Activated naive CD8-positive, alpha-beta T cell treated with anti-CD3 and anti-CD28 coated beads, Interleukin-2, amount 50 U/mL, for 24 hours (primary cell): ENCODE results near the gene SPOCK1.

ENCODE experiments used
- ATAC-seq: fragments of 150-1000 bp; cut with Tn5 transposase; one replicate; pipeline ENCODE4 v1.10.0; 2021
- DNase-seq: peaks from one replicate; pipeline ENCODE4 v3.0.0; 2021
- H3K27ac Mint-ChIP-seq: one replicate; pipeline ENCODE4 v1.8.0; 2021; ENCODE audit warnings: mild to moderate bottlenecking, mixed read lengths
- H3K27me3 Mint-ChIP-seq: one replicate; pipeline ENCODE4 v1.8.0; 2021; ENCODE audit warnings: mixed read lengths
- H3K36me3 Mint-ChIP-seq: one replicate; pipeline ENCODE4 v1.8.0; 2021; ENCODE audit warnings: low read depth, mixed read lengths
- H3K4me1 Mint-ChIP-seq: one replicate; pipeline ENCODE4 v1.8.0; 2021; ENCODE audit warnings: mixed read lengths
- H3K4me3 Mint-ChIP-seq: one replicate; pipeline ENCODE4 v1.8.0; 2021; ENCODE audit warnings: mild to moderate bottlenecking, moderate library complexity, mixed read lengths
- H3K9me3 Mint-ChIP-seq: one replicate; pipeline ENCODE4 v1.8.0; 2021; ENCODE audit warnings: mixed read lengths

Gene SPOCK1

GRCh38 chr5:137360607-137361006 is 138.5 kb downstream of the SPOCK1 start:
- no peaks in the 10 kb centered on the region for H3K36me3 Mint-ChIP-seq
- no peaks in the 10 kb centered on the region for H3K4me1 Mint-ChIP-seq
- H3K9me3 Mint-ChIP-seq = no peaks in the 10 kb centered on the region
- DNase-seq = no peak
- no peak overlapping the region for H3K4me3 Mint-ChIP-seq
- no peak for ATAC-seq
- no peaks in the 10 kb centered on the region for H3K27me3 Mint-ChIP-seq
- H3K27ac Mint-ChIP-seq = no peak overlapping the region

- Mint-ChIP-seq H3K27me3 (no peaks in the 10 kb centered on the region), H3K4me3 (no peak overlapping the region), H3K36me3 (no peaks in the 10 kb centered on the region), H3K9me3 (no peaks in the 10 kb centered on the region), H3K27ac (no peak overlapping the region), H3K4me1 (no peaks in the 10 kb centered on the region)
- ATAC-seq (no peak), DNase-seq (no peak)
Measured at GRCh38 chr5:137359941-137360340, 139.2 kb downstream of the SPOCK1 start.

- ATAC-seq = no peak
- no peak for DNase-seq
- Mint-ChIP-seq H3K36me3 (no peaks in the 10 kb centered on the region), H3K4me3 (no peak overlapping the region), H3K9me3 (no peaks in the 10 kb centered on the region), H3K27me3 (peaks cover 7% of the 10 kb centered on the region), H3K27ac (no peak overlapping the region), H3K4me1 (no peaks in the 10 kb centered on the region)
Measured at GRCh38 chr5:137357436-137357835, 141.7 kb downstream of the SPOCK1 start.

- Mint-ChIP-seq H3K4me3 (no peak overlapping the region), H3K9me3 (no peaks in the 10 kb centered on the region), H3K27ac (no peak overlapping the region), H3K4me1 (no peaks in the 10 kb centered on the region), H3K27me3 (peaks cover 7% of the 10 kb centered on the region), H3K36me3 (no peaks in the 10 kb centered on the region)
- ATAC-seq = no peak
- no peak for DNase-seq
Measured at GRCh38 chr5:137356127-137356526, 143.0 kb downstream of the SPOCK1 start.

GRCh38 chr5:137355708-137356107 is 143.4 kb downstream of the SPOCK1 start:
- H3K4me3 Mint-ChIP-seq = no peak overlapping the region
- H3K27ac Mint-ChIP-seq = no peak overlapping the region
- H3K4me1 Mint-ChIP-seq = no peaks in the 10 kb centered on the region
- no peaks in the 10 kb centered on the region for H3K36me3 Mint-ChIP-seq
- DNase-seq (no peak), ATAC-seq (no peak)
- H3K27me3 Mint-ChIP-seq = peaks cover 7% of the 10 kb centered on the region
- H3K9me3 Mint-ChIP-seq = no peaks in the 10 kb centered on the region

- Mint-ChIP-seq H3K4me1 (no peaks in the 10 kb centered on the region), H3K27me3 (peaks cover 7% of the 10 kb centered on the region), H3K36me3 (no peaks in the 10 kb centered on the region), H3K27ac (no peak overlapping the region), H3K9me3 (no peaks in the 10 kb centered on the region), H3K4me3 (no peak overlapping the region)
- no peak for ATAC-seq
- DNase-seq = no peak
Measured at GRCh38 chr5:137352095-137352494, 147.0 kb downstream of the SPOCK1 start.

GRCh38 chr5:137350791-137351190 is 148.3 kb downstream of the SPOCK1 start:
- Mint-ChIP-seq H3K9me3 (no peaks in the 10 kb centered on the region), H3K4me3 (no peak overlapping the region), H3K4me1 (no peaks in the 10 kb centered on the region)

GRCh38 chr5:137348759-137349158 is 150.4 kb downstream of the SPOCK1 start:
- Mint-ChIP-seq H3K36me3 (no peaks in the 10 kb centered on the region), H3K4me1 (no peaks in the 10 kb centered on the region), H3K27ac (no peak overlapping the region), H3K9me3 (no peaks in the 10 kb centered on the region), H3K27me3 (peaks cover 2% of the 10 kb centered on the region), H3K4me3 (no peak overlapping the region)
- no peak for DNase-seq
- no peak for ATAC-seq

More at GRCh38 chr5:137350791-137351190, 148.3 kb downstream of the SPOCK1 start:
- Mint-ChIP-seq H3K27me3 (peaks cover 7% of the 10 kb centered on the region), H3K27ac (no peak overlapping the region), H3K36me3 (no peaks in the 10 kb centered on the region)
- DNase-seq (no peak), ATAC-seq (no peak)

- Mint-ChIP-seq H3K4me1 (no peaks in the 10 kb centered on the region), H3K36me3 (no peaks in the 10 kb centered on the region), H3K27me3 (no peaks in the 10 kb centered on the region), H3K4me3 (no peak overlapping the region), H3K27ac (no peak overlapping the region), H3K9me3 (no peaks in the 10 kb centered on the region)
- ATAC-seq (no peak), DNase-seq (no peak)
Measured at GRCh38 chr5:137347865-137348264, 151.3 kb downstream of the SPOCK1 start.

- H3K4me3 Mint-ChIP-seq = no peak overlapping the region
- no peak for ATAC-seq
- no peaks in the 10 kb centered on the region for H3K27me3 Mint-ChIP-seq
- H3K9me3 Mint-ChIP-seq = no peaks in the 10 kb centered on the region
- DNase-seq = no peak
- H3K27ac Mint-ChIP-seq = no peak overlapping the region
- H3K4me1 Mint-ChIP-seq = no peaks in the 10 kb centered on the region
- no peaks in the 10 kb centered on the region for H3K36me3 Mint-ChIP-seq
Measured at GRCh38 chr5:137346281-137346680, 152.8 kb downstream of the SPOCK1 start.

- Mint-ChIP-seq H3K36me3 (no peaks in the 10 kb centered on the region), H3K9me3 (no peaks in the 10 kb centered on the region), H3K4me1 (no peaks in the 10 kb centered on the region), H3K27me3 (no peaks in the 10 kb centered on the region), H3K4me3 (no peak overlapping the region), H3K27ac (no peak overlapping the region)
- DNase-seq (no peak), ATAC-seq (no peak)
Measured at GRCh38 chr5:137345396-137345795, 153.7 kb downstream of the SPOCK1 start.

GRCh38 chr5:137344723-137345322 is 154.3 kb downstream of the SPOCK1 start:
- no peaks in the 10 kb centered on the region for H3K9me3 Mint-ChIP-seq
- H3K27me3 Mint-ChIP-seq = no peaks in the 10 kb centered on the region
- no peak overlapping the region for H3K4me3 Mint-ChIP-seq
- ATAC-seq = no peak
- no peaks in the 10 kb centered on the region for H3K4me1 Mint-ChIP-seq
- peak; percentile 18 for DNase-seq
- H3K36me3 Mint-ChIP-seq = no peaks in the 10 kb centered on the region
- no peak overlapping the region for H3K27ac Mint-ChIP-seq

- Mint-ChIP-seq H3K27me3 (no peaks in the 10 kb centered on the region), H3K27ac (no peak overlapping the region), H3K36me3 (no peaks in the 10 kb centered on the region), H3K9me3 (no peaks in the 10 kb centered on the region), H3K4me1 (no peaks in the 10 kb centered on the region), H3K4me3 (no peak overlapping the region)
- ATAC-seq (no peak), DNase-seq (no peak)
Measured at GRCh38 chr5:137344021-137344420, 155.1 kb downstream of the SPOCK1 start.

- no peaks in the 10 kb centered on the region for H3K9me3 Mint-ChIP-seq
- DNase-seq (no peak), ATAC-seq (no peak)
- H3K4me1 Mint-ChIP-seq = no peaks in the 10 kb centered on the region
- no peak overlapping the region for H3K27ac Mint-ChIP-seq
- no peak overlapping the region for H3K4me3 Mint-ChIP-seq
- no peaks in the 10 kb centered on the region for H3K36me3 Mint-ChIP-seq
- H3K27me3 Mint-ChIP-seq = no peaks in the 10 kb centered on the region
Measured at GRCh38 chr5:137342764-137343163, 156.4 kb downstream of the SPOCK1 start.

- Mint-ChIP-seq H3K36me3 (no peaks in the 10 kb centered on the region), H3K27me3 (no peaks in the 10 kb centered on the region), H3K4me1 (no peaks in the 10 kb centered on the region), H3K27ac (no peak overlapping the region), H3K4me3 (no peak overlapping the region), H3K9me3 (no peaks in the 10 kb centered on the region)
- DNase-seq (no peak), ATAC-seq (no peak)
Measured at GRCh38 chr5:137341831-137342230, 157.3 kb downstream of the SPOCK1 start.

GRCh38 chr5:137340881-137341280 is 158.2 kb downstream of the SPOCK1 start:
- Mint-ChIP-seq H3K36me3 (no peaks in the 10 kb centered on the region), H3K9me3 (no peaks in the 10 kb centered on the region)

More at GRCh38 chr5:137340881-137341280, 158.2 kb downstream of the SPOCK1 start:
- DNase-seq = no peak
- H3K27me3 Mint-ChIP-seq = no peaks in the 10 kb centered on the region
- no peak overlapping the region for H3K27ac Mint-ChIP-seq
- no peak overlapping the region for H3K4me3 Mint-ChIP-seq
- ATAC-seq = no peak
- no peaks in the 10 kb centered on the region for H3K4me1 Mint-ChIP-seq
